ENCODE measurements around the gene RALGAPA1.
"Not testable (repeated sequence)": the region's sequence is repeated elsewhere in the genome, so short reads cannot be mapped to it uniquely, and the experiment has no call there.

Gene RALGAPA1

DNA sequence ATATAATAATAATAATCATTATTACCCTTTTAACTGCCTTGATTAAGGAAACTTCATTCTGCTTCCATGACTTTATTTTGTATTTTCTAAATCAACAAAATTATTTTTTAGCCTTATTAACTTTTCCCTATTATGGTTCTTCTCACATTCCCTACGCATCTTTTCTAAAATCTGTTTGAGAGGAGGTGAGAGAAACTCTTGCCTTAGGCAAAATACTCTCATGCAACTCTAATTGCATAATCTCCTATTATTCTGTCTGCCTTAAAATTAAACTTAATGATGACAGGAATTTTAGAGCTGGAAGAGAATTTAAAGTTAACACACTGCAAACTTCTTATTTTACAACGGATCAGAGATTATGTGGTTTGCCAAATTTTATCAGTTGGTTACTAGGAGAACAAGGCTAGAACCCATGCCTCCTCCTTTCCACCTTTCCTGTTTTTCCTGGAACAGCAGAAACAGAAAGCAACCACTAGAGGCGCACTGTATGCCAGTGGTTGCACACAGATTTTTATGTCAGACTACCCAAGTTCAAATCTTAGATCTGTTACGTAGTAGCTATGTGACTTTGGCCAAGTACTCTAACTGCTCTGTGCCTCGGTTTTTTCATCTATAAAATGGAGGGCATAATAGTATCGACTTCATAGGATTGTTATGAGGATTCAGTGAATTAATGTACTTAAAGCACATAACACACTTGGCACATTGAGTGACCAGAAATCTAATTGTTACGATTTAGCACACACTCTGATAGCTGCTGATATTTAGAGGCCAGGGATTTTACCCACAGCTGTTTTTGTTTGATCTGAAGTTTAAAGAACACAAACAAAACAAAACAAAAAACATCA lies 12.7 kb upstream of the RALGAPA1 start:
- peak in 1 of 2 donors; percentile 15 for DNase-seq

DNA sequence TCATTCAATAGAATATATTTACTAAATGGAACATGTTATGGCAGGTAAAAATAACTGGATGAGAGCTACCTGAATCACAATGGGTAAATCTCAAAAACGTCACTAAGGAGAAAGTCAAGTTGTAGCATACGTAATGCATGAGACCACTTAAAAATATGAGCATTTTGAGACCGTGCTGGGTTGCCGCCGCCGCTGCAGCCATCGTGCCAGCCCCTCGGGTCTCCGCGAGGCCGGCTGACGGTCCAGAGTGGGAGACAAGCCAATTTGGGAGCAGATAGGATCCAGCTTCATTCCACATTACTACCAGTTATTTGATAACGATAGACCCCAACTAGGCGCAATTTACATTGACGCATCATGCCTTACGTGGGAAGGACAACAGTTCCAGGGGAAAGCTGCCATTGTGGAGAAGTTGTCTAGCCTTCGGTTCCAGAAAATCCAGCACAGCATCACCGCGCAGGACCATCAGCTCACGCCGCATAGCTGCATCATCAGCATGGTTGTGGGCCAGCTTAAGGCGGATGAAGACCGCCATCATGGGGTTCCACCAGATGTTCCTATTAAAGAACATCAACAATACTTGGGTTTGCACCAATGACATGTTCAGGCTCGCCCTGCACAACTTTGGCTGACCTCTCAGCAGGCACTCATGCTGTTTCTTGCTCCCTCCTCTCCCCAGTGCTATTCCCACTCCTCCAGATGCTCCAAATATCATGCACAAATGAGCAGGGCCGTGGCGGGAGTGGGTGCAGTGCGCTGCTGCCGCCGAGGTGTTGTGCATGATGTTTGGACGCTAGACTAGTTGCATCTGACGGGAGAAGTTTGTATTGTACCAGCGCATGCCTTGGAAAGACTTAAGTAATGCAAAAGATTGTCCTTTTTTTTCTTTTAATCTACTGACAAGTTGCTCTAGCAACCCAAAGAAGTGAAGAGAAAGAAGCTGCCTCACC lies 10.8 kb upstream of the RALGAPA1 start:
- DNase-seq, result no peak

GRCh38 chr14:35818346-35819115 lies 9.4 kb upstream of the RALGAPA1 start:
- no peak for DNase-seq

DNA sequence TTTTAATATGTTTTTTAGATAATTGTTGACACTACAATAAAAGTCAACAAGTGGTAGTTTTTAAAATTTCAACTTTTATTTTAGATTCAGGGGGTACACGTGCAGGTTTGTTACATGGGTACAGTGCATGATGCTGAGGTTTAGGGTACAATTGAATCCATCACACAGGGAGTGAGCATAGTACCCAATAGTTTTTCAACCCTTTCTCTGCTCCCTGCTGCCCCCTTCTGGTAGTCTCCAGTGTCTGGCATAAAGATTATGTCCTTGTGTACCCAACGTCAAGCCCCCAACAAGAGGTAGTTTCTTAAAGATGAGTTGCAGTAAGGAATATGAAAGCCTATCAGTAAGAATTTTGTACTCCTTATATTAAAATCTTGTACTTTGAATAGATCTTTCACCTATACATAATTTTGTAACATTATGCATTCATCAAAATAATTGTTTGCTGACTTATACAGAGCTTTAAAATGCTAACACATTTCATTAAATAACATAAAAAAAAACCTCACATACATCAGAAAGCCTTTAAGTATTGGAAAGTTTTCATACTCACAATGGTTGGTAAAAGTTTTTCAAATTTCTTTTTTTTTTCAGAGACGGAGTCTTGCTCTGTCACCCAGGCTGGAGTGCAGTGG lies 5.4 kb upstream of the RALGAPA1 start:
- peak; percentile 86 to 88 for DNase-seq

- DNase-seq, result no peak
Observed at GRCh38 chr14:35810963-35811362, 1.9 kb upstream of the RALGAPA1 start.

DNA sequence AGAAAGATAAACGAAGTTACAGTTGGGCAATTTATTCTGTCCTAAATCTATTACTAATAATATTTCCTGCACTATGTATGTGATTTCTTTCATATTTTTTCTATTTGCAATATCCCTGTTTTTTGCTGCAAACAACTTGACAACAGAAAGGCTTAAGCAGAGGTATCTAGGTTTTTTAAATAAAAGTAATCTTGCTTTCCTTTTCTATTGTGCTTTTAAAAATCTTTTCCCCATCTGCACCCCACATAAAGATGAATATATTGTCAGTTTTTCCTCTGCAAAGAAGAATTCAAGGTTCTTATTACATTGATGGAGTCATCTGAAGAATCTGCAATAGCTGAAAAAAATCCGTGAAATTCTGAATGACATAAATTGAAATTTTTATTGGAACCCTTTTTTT lies 502 bp upstream of the RALGAPA1 start:
- DNase-seq, result no peak

GRCh38 chr14:35808076-35808637 lies 938 bp downstream of the RALGAPA1 start:
- peak in 1 of 2 donors; percentile 18 for DNase-seq

GRCh38 chr14:35807131-35807961 lies 1.7 kb downstream of the RALGAPA1 start:
- no peak for DNase-seq

- no peak for DNase-seq
Observed at GRCh38 chr14:35806006-35806907, 2.8 kb downstream of the RALGAPA1 start.

DNA sequence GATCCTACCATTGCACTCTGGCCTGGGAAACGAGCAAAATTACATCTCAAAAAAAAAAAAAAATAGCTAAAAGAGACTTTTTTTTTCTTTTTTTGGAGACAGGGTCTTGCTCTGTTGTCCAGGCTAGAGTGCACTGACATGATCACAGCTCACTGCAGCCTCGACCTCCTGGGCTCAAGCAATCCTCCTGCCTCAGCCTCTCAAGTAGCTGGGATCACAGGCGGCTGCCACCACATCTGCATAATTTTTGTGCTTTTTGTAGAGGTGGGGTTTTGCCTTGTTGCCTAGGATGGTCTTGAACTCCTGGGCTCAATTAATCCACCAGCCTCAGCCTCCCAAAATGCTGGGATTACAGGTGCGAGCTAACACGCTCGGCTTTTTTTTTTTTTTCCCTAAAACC lies 11.3 kb downstream of the RALGAPA1 start:
- no peak for DNase-seq

- no peak for DNase-seq
Observed at GRCh38 chr14:35789651-35790050, 19.4 kb downstream of the RALGAPA1 start.

- DNase-seq, result no peak
Observed at GRCh38 chr14:35786856-35787255, 22.2 kb downstream of the RALGAPA1 start.

- DNase-seq, result no peak
Observed at GRCh38 chr14:35783699-35784098, 25.4 kb downstream of the RALGAPA1 start.

- no peak for DNase-seq
Observed at GRCh38 chr14:35779368-35779767, 29.7 kb downstream of the RALGAPA1 start.

DNA sequence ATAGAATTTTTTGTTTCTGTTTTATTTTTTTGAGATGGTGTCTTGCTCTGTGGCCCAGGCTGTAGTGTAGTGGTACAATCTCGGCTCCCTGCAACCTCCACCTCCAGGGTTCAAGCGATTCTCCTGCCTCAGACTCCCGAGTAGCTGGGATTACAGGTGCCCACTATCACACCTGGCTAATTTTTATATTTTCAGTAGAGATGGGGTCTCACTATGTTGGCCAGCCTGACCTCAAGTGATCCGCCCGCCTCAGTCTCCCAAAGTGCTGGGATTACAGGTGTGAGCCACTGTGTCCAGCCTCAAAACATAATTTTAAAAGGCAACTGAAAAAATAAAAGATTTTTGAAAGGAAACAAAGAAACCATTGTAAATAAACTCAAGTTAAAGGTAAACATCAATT lies 31.5 kb downstream of the RALGAPA1 start:
- DNase-seq, result not testable (repeated sequence)

GRCh38 chr14:35776823-35777222 lies 32.3 kb downstream of the RALGAPA1 start:
- no peak for DNase-seq

- DNase-seq, result not testable (repeated sequence)
Observed at GRCh38 chr14:35776085-35776484, 33.0 kb downstream of the RALGAPA1 start.

DNA sequence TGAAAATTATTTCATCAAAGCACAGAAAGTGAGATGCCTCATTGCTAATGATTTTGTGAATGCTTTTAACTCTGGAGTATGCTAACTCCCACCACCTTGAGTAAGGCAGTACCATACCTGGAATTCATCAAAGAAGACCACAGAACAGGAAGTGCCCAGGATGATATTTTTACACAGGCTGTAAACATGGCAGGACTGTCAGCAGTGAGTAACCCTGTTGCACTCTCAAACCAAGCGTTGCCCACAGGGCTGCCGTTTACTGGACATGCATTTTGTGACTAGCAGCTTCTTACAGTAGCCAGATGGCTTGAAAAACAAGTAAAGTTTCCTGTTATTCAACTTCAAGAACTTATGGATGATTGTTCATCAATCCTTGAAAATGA lies 42.4 kb downstream of the RALGAPA1 start:
- DNase-seq, result peak in 1 of 2 donors; percentile 6

DNA sequence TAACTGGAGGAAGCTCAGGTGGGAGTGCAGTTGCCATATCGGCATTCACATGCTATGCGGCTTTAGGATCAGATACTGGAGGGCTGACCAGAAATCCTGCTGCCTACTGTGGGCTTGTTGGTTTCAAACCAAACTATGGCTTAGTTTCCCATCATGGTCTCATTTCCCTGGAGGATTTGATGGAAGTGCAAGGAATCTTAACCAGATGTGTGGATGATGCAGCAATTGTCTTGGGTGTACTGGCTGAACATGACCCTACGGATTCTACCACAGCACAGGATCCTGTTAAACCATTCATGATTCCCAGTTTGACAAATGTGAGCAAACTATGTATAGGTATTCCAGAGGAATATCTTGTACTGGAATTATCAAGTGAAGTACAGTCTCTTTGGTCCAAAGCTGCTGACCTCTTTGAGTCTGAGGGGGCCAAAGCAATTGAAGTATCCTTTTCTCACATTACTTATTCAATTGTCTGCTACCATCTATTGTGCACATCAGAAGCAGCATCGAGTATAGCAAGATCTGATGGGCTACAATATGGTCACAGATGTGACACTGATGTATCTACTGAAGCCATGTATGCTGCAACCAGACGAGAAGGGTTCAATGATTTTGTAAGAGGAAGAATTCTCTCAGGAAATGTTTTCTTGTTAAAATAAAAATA lies 42.9 kb downstream of the RALGAPA1 start:
- DNase-seq, result no peak

Data from stimulated activated CD4-positive, alpha-beta T cell treated with anti-CD3 and anti-CD28 coated beads, Interleukin-2, amount 100 ng/mL, for 48 hours (primary cell).